ENCODE data around the gene VPS37C. TPM values are rescaled to one million over a fixed set of nuclear protein-coding genes. Genes with fewer than 3 reads are reported as not detected.

Gene VPS37C
- total RNA-seq, 1 experiment from 2014 or later, result 29.0 TPM

GRCh38 chr11:61112575-61112974 is 48.7 kb downstream of the VPS37C start:
- ChIA-PET CTCF (no interaction called here), POLR2A (ENCODE audit: unreplicated experiment) (no interaction called here)
- H3K4me3 ChIP-seq, result no peak overlapping the region
- H3K4me2 ChIP-seq, result no peak overlapping the region
- TF ChIP-seq EZH2 (IDR thresholded peaks at IDR 0.05; ENCODE audit: low read depth), result no peak
- TF ChIP-seq CTCF (conservative IDR thresholded peaks at IDR 0.05), result no peak
- intact Hi-C loops (cut with micrococcal nuclease; ENCODE audit: unreplicated experiment), result no loop called here
- no peaks in the 10 kb centered on the region for H3K9me2 ChIP-seq (ENCODE audit: insufficient read depth)
- no peaks in the 10 kb centered on the region for H3F3A ChIP-seq (ENCODE audit: insufficient read depth, low read depth)
- H3K4me1 ChIP-seq (replicated peaks; ENCODE audit: insufficient read depth), result no peaks in the 10 kb centered on the region
- no peaks in the 10 kb centered on the region for H3K79me2 ChIP-seq (ENCODE audit: low read depth)
- no peaks in the 10 kb centered on the region for H4K20me1 ChIP-seq (ENCODE audit: insufficient read depth)
- no TSS peak for BruUV-seq (replicated peaks)
- H3K27ac ChIP-seq, result no peak overlapping the region
- H3K27me3 ChIP-seq (ENCODE audit: insufficient read depth, low read depth), result no peaks in the 10 kb centered on the region
- no peaks in the 10 kb centered on the region for H3K9me3 ChIP-seq (ENCODE audit: insufficient read depth, low read depth)
- DNase-seq, result no peak
- H3K36me3 ChIP-seq (ENCODE audit: low read depth), result no peaks in the 10 kb centered on the region
- no peak overlapping the region for H2AFZ ChIP-seq

- no TSS peak for BruUV-seq (replicated peaks)
- no peak overlapping the region for H3K27ac ChIP-seq
- H2AFZ ChIP-seq, result no peak overlapping the region
- no peak for TF ChIP-seq EZH2 (IDR thresholded peaks at IDR 0.05; ENCODE audit: low read depth)
- no peak for TF ChIP-seq CTCF (conservative IDR thresholded peaks at IDR 0.05)
- H3K79me2 ChIP-seq (ENCODE audit: low read depth), result no peaks in the 10 kb centered on the region
- H4K20me1 ChIP-seq (ENCODE audit: insufficient read depth), result no peaks in the 10 kb centered on the region
- H3K9me3 ChIP-seq (ENCODE audit: insufficient read depth, low read depth), result no peaks in the 10 kb centered on the region
- no peaks in the 10 kb centered on the region for H3K27me3 ChIP-seq (ENCODE audit: insufficient read depth, low read depth)
- CTCF ChIA-PET, result no interaction called here
- no peaks in the 10 kb centered on the region for H3K9me2 ChIP-seq (ENCODE audit: insufficient read depth)
- no peak overlapping the region for H3K4me3 ChIP-seq
- H3K4me2 ChIP-seq, result no peak overlapping the region
- no peaks in the 10 kb centered on the region for H3K36me3 ChIP-seq (ENCODE audit: low read depth)
- intact Hi-C loops (cut with micrococcal nuclease; ENCODE audit: unreplicated experiment), result no loop called here
- DNase-seq, result peak in 1 of 2 experiments; percentile 28
- H3F3A ChIP-seq (ENCODE audit: insufficient read depth, low read depth), result no peaks in the 10 kb centered on the region
- POLR2A ChIA-PET (ENCODE audit: unreplicated experiment), result no interaction called here
- H3K4me1 ChIP-seq (replicated peaks; ENCODE audit: insufficient read depth), result no peaks in the 10 kb centered on the region
These were observed 49.3 kb downstream of the VPS37C start for GRCh38 chr11:61111786-61112517.

- no peaks in the 10 kb centered on the region for H3K9me2 ChIP-seq (ENCODE audit: insufficient read depth)
- no peak overlapping the region for H3K27ac ChIP-seq
- TF ChIP-seq CTCF (conservative IDR thresholded peaks at IDR 0.05) (no peak), EZH2 (IDR thresholded peaks at IDR 0.05; ENCODE audit: low read depth) (no peak)
- no peaks in the 10 kb centered on the region for H3K79me2 ChIP-seq (ENCODE audit: low read depth)
- H3K4me3 ChIP-seq, result no peak overlapping the region
- H3F3A ChIP-seq (ENCODE audit: insufficient read depth, low read depth), result no peaks in the 10 kb centered on the region
- H3K4me2 ChIP-seq, result no peak overlapping the region
- no peaks in the 10 kb centered on the region for H3K9me3 ChIP-seq (ENCODE audit: insufficient read depth, low read depth)
- no peak overlapping the region for H2AFZ ChIP-seq
- no peaks in the 10 kb centered on the region for H3K4me1 ChIP-seq (replicated peaks; ENCODE audit: insufficient read depth)
- no TSS peak for BruUV-seq (replicated peaks)
- intact Hi-C loops (cut with micrococcal nuclease; ENCODE audit: unreplicated experiment), result no loop called here
- no peaks in the 10 kb centered on the region for H3K27me3 ChIP-seq (ENCODE audit: insufficient read depth, low read depth)
- H4K20me1 ChIP-seq (ENCODE audit: insufficient read depth), result no peaks in the 10 kb centered on the region
- ChIA-PET POLR2A (ENCODE audit: unreplicated experiment) (no interaction called here), CTCF (no interaction called here)
- DNase-seq, result no peak
- no peaks in the 10 kb centered on the region for H3K36me3 ChIP-seq (ENCODE audit: low read depth)
These were observed 50.2 kb downstream of the VPS37C start for GRCh38 chr11:61111050-61111435.

All from PC-9 (cell line).